Inflammatory macrophage treated with lipopolysaccharide for 4 hours (primary cell): ENCODE data around the gene MSX1.
A peak's percentile ranks its signal among the peaks of the same experiment; 100 is the strongest.

Source experiments
- DNase-seq: peaks from one replicate; pipeline ENCODE4 v3.0.0-alpha.2; 2020

The MSX1 gene

GRCh38 chr4:4871242-4871572 lies 11.7 kb downstream of the MSX1 start:
- no peak for DNase-seq

- DNase-seq = no peak
Measured at GRCh38 chr4:4871573-4872313, 12.3 kb downstream of the MSX1 start.

- no peak for DNase-seq
Measured at GRCh38 chr4:4872314-4872903, 12.9 kb downstream of the MSX1 start.

GRCh38 chr4:4873203-4873602 lies 13.7 kb downstream of the MSX1 start:
- DNase-seq = peak; percentile 31

- no peak for DNase-seq
Measured at GRCh38 chr4:4874254-4874653, 14.8 kb downstream of the MSX1 start.

GRCh38 chr4:4875147-4875546 lies 15.7 kb downstream of the MSX1 start:
- DNase-seq = no peak

GRCh38 chr4:4875611-4876010 lies 16.1 kb downstream of the MSX1 start:
- no peak for DNase-seq

- no peak for DNase-seq
Measured at GRCh38 chr4:4876945-4877661, 17.6 kb downstream of the MSX1 start.

- DNase-seq = no peak
Measured at GRCh38 chr4:4880492-4880891, 21.0 kb downstream of the MSX1 start.

GRCh38 chr4:4881432-4881831 lies 22.0 kb downstream of the MSX1 start:
- DNase-seq = no peak

- DNase-seq = no peak
Measured at GRCh38 chr4:4884611-4885010, 25.1 kb downstream of the MSX1 start.

GRCh38 chr4:4887426-4887825 lies 28.0 kb downstream of the MSX1 start:
- DNase-seq = no peak

GRCh38 chr4:4888695-4889094 lies 29.2 kb downstream of the MSX1 start:
- DNase-seq = no peak

GRCh38 chr4:4889781-4890180 lies 30.3 kb downstream of the MSX1 start:
- DNase-seq = no peak

- no peak for DNase-seq
Measured at GRCh38 chr4:4890574-4891255, 31.2 kb downstream of the MSX1 start.

GRCh38 chr4:4893721-4894120 lies 34.3 kb downstream of the MSX1 start:
- no peak for DNase-seq

- no peak for DNase-seq
Measured at GRCh38 chr4:4899202-4899925, 39.9 kb downstream of the MSX1 start.

- no peak for DNase-seq
Measured at GRCh38 chr4:4901877-4902276, 42.4 kb downstream of the MSX1 start.

- DNase-seq = no peak
Measured at GRCh38 chr4:4912155-4912554, 52.7 kb downstream of the MSX1 start.

- DNase-seq = no peak
Measured at GRCh38 chr4:4913147-4913561, 53.7 kb downstream of the MSX1 start.
